CD14-positive monocyte (primary cell): ENCODE measurements around the gene SARNP. TPM values are rescaled to one million over a fixed set of nuclear protein-coding genes. Genes with fewer than 3 reads are reported as not detected.

Experiments used
- DNase-seq, 3 donors: peaks; one replicate each; pipeline ENCODE4 v3.0.0-alpha.2; 2011 to 2022
- H2AFZ ChIP-seq: 2 replicates; pipeline ENCODE4 v1.6.0; 2012; ENCODE audit warnings: mild to moderate bottlenecking, low read depth, low read length, inconsistent platforms; ENCODE audit not compliant: insufficient read depth, poor library complexity, severe bottlenecking
- H3K27ac ChIP-seq, 2 donors: 1 replicate in 1 of 2; 2 replicates in 1 of 2; pipeline ENCODE4 v1.5.1; 2012 to 2013; ENCODE audit warnings: low read length in 2 of 2, control low read depth in 1 of 2, inconsistent platforms in 1 of 2, low read depth in 1 of 2, mild to moderate bottlenecking in 1 of 2
- H3K27me3 ChIP-seq, 2 donors: one replicate each; pipeline versions ENCODE4 v1.6.0 to v1.6.1; 2011 to 2013; ENCODE audit warnings: low read length in 2 of 2; ENCODE audit not compliant: control insufficient read depth in 2 of 2, insufficient read depth in 2 of 2
- H3K36me3 ChIP-seq, 2 donors: replicated peaks in 1 of 2; 1 replicate in 1 of 2; 2 replicates in 1 of 2; pipeline versions ENCODE4 v1.5.1 to v1.6.1; 2012 to 2013; ENCODE audit warnings: low read length in 2 of 2, control low read depth in 1 of 2, inconsistent platforms in 1 of 2, mild to moderate bottlenecking in 1 of 2; ENCODE audit not compliant: insufficient read depth in 2 of 2, control insufficient read depth in 1 of 2
- H3K4me1 ChIP-seq, 2 donors: 1 replicate in 1 of 2; 2 replicates in 1 of 2; pipeline versions ENCODE4 v1.5.1 to v1.6.1; 2012 to 2013; ENCODE audit warnings: low read length in 2 of 2, control low read depth in 1 of 2, inconsistent platforms in 1 of 2, mild to moderate bottlenecking in 1 of 2, moderate library complexity in 1 of 2; ENCODE audit not compliant: insufficient read depth in 2 of 2, control insufficient read depth in 1 of 2
- H3K4me2 ChIP-seq: replicated peaks from 2 replicates; pipeline ENCODE3; 2012; ENCODE audit warnings: low read length, moderate library complexity, mild to moderate bottlenecking; ENCODE audit not compliant: poor library complexity, severe bottlenecking; ENCODE audit errors: extremely low read depth
- H3K4me3 ChIP-seq, 3 experiments: fragments of 200-600 bp in 1 of 3; sonication (generic) in 1 of 3; replicated peaks in 1 of 3; 1 replicate in 2 of 3; 2 replicates in 1 of 3; pipeline ENCODE4 v1.5.1; 2011 to 2013; ENCODE audit warnings: low read length in 3 of 3, mild to moderate bottlenecking in 3 of 3, control low read depth in 2 of 3, low read depth in 2 of 3, inconsistent platforms in 1 of 3, moderate library complexity in 1 of 3
- H3K79me2 ChIP-seq: 2 replicates; pipeline ENCODE4 v1.6.0; 2012; ENCODE audit warnings: mild to moderate bottlenecking, control low read depth, inconsistent platforms, low read length, moderate library complexity; ENCODE audit not compliant: insufficient read depth
- H3K9ac ChIP-seq: 2 replicates; pipeline ENCODE4 v1.6.0; 2017; ENCODE audit warnings: low read length, mild to moderate bottlenecking; ENCODE audit not compliant: insufficient read depth, poor library complexity, severe bottlenecking
- H3K9me3 ChIP-seq, 2 donors: replicated peaks in 1 of 2; 1 replicate in 1 of 2; 2 replicates in 1 of 2; pipeline versions ENCODE4 v1.5.1 to v1.6.1; 2012 to 2013; ENCODE audit warnings: low read length in 2 of 2, control low read depth in 1 of 2; ENCODE audit not compliant: control insufficient read depth in 1 of 2, insufficient read depth in 1 of 2
- H4K20me1 ChIP-seq: 2 replicates; pipeline ENCODE4 v1.6.0; 2012; ENCODE audit warnings: mild to moderate bottlenecking, low read length, control low read depth, moderate library complexity; ENCODE audit not compliant: insufficient read depth
- H3K27ac Mint-ChIP-seq, 7 donors: one replicate each; pipeline ENCODE4 v1.8.0; 2020; ENCODE audit warnings: mild to moderate bottlenecking in 7 of 7, mixed read lengths in 7 of 7, moderate library complexity in 6 of 7, inconsistent platforms in 2 of 7
- H3K27me3 Mint-ChIP-seq, 3 donors: one replicate each; pipeline ENCODE4 v1.8.0; 2021 to 2022; ENCODE audit warnings: low read depth in 3 of 3, mild to moderate bottlenecking in 3 of 3, mixed read lengths in 3 of 3, moderate library complexity in 3 of 3, inconsistent platforms in 1 of 3
- H3K36me3 Mint-ChIP-seq, 2 donors: one replicate each; pipeline ENCODE4 v1.8.0; 2020; ENCODE audit warnings: mixed read lengths in 2 of 2, inconsistent platforms in 1 of 2, mild to moderate bottlenecking in 1 of 2
- H3K4me1 Mint-ChIP-seq: one replicate; pipeline ENCODE4 v1.8.0; 2020; ENCODE audit warnings: mild to moderate bottlenecking, mixed read lengths
- H3K4me3 Mint-ChIP-seq, 2 donors: one replicate each; pipeline ENCODE4 v1.8.0; 2020; ENCODE audit warnings: mild to moderate bottlenecking in 2 of 2, mixed read lengths in 2 of 2, moderate library complexity in 1 of 2
- H3K9me3 Mint-ChIP-seq, 7 donors: one replicate each; pipeline ENCODE4 v1.8.0; 2020 to 2022; ENCODE audit warnings: mixed read lengths in 7 of 7, mild to moderate bottlenecking in 6 of 7, moderate library complexity in 6 of 7, inconsistent platforms in 2 of 7
- CTCF ChIP-seq: fragments of 200-600 bp; IDR thresholded peaks from one replicate; pipeline ENCODE4 v1.8.0; 2022; ENCODE audit warnings: antibody characterized with exemption, mild to moderate bottlenecking
- WGBS: methylation state at CpG from one replicate; pipeline ENCODE4 v1.1.5; 2013; ENCODE audit warnings: missing lambda C conversion rate; ENCODE audit not compliant: insufficient coverage; 5-methylcytosine and 5-hydroxymethylcytosine counted together
- intact Hi-C, 2 donors: fragments of 100-400 bp; cut with micrococcal nuclease; formaldehyde crosslinking; loops; one replicate each; pipeline versions ENCODE4 v1.15.0 to v1.15.1; 2023
- polyA plus RNA-seq, 3 donors: library from polyadenylated mRNA; depleted of rRNA in 1 of 3; unstranded in 2 of 3; stranded (reverse) in 1 of 3; fragments of 300-500 nt in 2 of 3; fragments of >200 nt in 1 of 3; fragmentation: Illumina TruSeq in 2 of 3; gene quantifications; 1 replicate in 2 of 3; 2 replicates in 1 of 3; pipeline ENCODE4 v1.2.3, GENCODE V29; 2012 to 2021

The SARNP gene
- polyA plus RNA-seq, 3 donors: 28.9 to 139 (median 98.6) TPM

- Mint-ChIP-seq H3K27me3 (peaks cover 2 to 4% (median 3%) of the 10 kb centered on the region in 3 donors), H3K36me3 (no peaks in the 10 kb centered on the region), H3K27ac (no peak overlapping the region), H3K9me3 (peaks cover 0 to 23% (median 8%) of the 10 kb centered on the region in 7 donors), H3K4me3 (no peak overlapping the region), H3K4me1 (no peaks in the 10 kb centered on the region)
- no peak overlapping the region for H3K27ac ChIP-seq
- H3K9ac ChIP-seq: no peak overlapping the region
- no peak overlapping the region for H2AFZ ChIP-seq
- no peak overlapping the region for H3K4me3 ChIP-seq
- intact Hi-C loops: no loop called here
- H3K27me3 ChIP-seq: no peaks in the 10 kb centered on the region
- H3K9me3 ChIP-seq: peaks cover 0 to 25% of the 10 kb centered on the region in 2 donors
- H3K4me1 ChIP-seq: no peaks in the 10 kb centered on the region
- no peaks in the 10 kb centered on the region for H4K20me1 ChIP-seq
- no peak overlapping the region for H3K4me2 ChIP-seq
- no peaks in the 10 kb centered on the region for H3K36me3 ChIP-seq
- no peaks in the 10 kb centered on the region for H3K79me2 ChIP-seq
- TF ChIP-seq CTCF: no peak
- WGBS: 100% methylated on average over 4 of the region's 8 CpGs
- DNase-seq: no peak
Measured at GRCh38 chr12:55861396-55861795, 43.9 kb upstream of the SARNP start.

- Mint-ChIP-seq H3K4me3 (no peak overlapping the region), H3K4me1 (peaks cover 15% of the 10 kb centered on the region), H3K27me3 (peaks cover 3 to 15% (median 5%) of the 10 kb centered on the region in 3 donors), H3K36me3 (no peaks in the 10 kb centered on the region), H3K9me3 (peaks cover 0 to 6% (median 0%) of the 10 kb centered on the region in 7 donors), H3K27ac (no peak overlapping the region)
- H3K9ac ChIP-seq: no peak overlapping the region
- no peaks in the 10 kb centered on the region for H3K9me3 ChIP-seq
- TF ChIP-seq CTCF: no peak
- no peak overlapping the region for H2AFZ ChIP-seq
- H3K36me3 ChIP-seq: no peaks in the 10 kb centered on the region
- no peaks in the 10 kb centered on the region for H4K20me1 ChIP-seq
- no peaks in the 10 kb centered on the region for H3K79me2 ChIP-seq
- no peaks in the 10 kb centered on the region for H3K27me3 ChIP-seq
- no CpG with 5 or more reads among the region's 1 CpG for WGBS
- peaks cover 13 to 16% of the 10 kb centered on the region in 2 donors for H3K4me1 ChIP-seq
- no peak overlapping the region for H3K27ac ChIP-seq
- no peak for DNase-seq
- no peak overlapping the region for H3K4me3 ChIP-seq
- intact Hi-C loops: no loop called here
- no peak overlapping the region for H3K4me2 ChIP-seq
Measured at GRCh38 chr12:55852740-55853139, 35.2 kb upstream of the SARNP start.
